Ascending aorta (tissue), 2 donors: Measurements from ENCODE around the gene PRDM2. TPM values are rescaled to one million over a fixed set of nuclear protein-coding genes. Genes with fewer than 3 reads are reported as not detected.

Experiments used
- DNase-seq, 2 donors: peaks; one replicate each; pipeline ENCODE4 v3.0.0-alpha.2; 2019; ENCODE audit warnings: low spot score in 2 of 2
- H3K27ac ChIP-seq, 2 donors: fragments of 200-600 bp; sonication (generic); one replicate each; pipeline ENCODE4 v1.5.1; 2016 to 2017; ENCODE audit warnings: mild to moderate bottlenecking in 1 of 2
- H3K27me3 ChIP-seq: fragments of 200-600 bp; sonication (generic); one replicate; pipeline ENCODE4 v1.5.1; 2017
- H3K36me3 ChIP-seq, 2 donors: fragments of 200-600 bp; sonication (generic); one replicate each; pipeline ENCODE4 v1.5.1; 2016
- H3K4me1 ChIP-seq, 2 donors: fragments of 200-600 bp; sonication (generic); one replicate each; pipeline ENCODE4 v1.5.1; 2016 to 2017; ENCODE audit warnings: mild to moderate bottlenecking in 1 of 2
- H3K4me3 ChIP-seq, 2 donors: fragments of 200-600 bp; sonication (generic); one replicate each; pipeline ENCODE4 v1.5.1; 2016 to 2017; ENCODE audit warnings: mild to moderate bottlenecking in 1 of 2
- H3K9me3 ChIP-seq, 2 donors: fragments of 200-600 bp; sonication (generic); one replicate each; pipeline ENCODE4 v1.5.1; 2016
- CTCF ChIP-seq, 3 experiments: fragments of 200-600 bp in 2 of 3; fragments of 450-650 bp in 1 of 3; sonication (generic) in 2 of 3; IDR thresholded peaks; one replicate each; pipeline ENCODE4 v1.5.1; 2016 to 2019; ENCODE audit warnings: antibody characterized with exemption in 3 of 3, mild to moderate bottlenecking in 1 of 3, moderate library complexity in 1 of 3
- intact Hi-C: fragments of 100-400 bp; cut with DNase I; formaldehyde crosslinking; loops from one replicate; pipeline ENCODE4 v1.15.1; 2023
- total RNA-seq: library from RNA; depleted of rRNA; stranded (reverse); fragments of >200 nt; gene quantifications from one replicate; pipeline ENCODE4 v1.1.0, GENCODE V29; 2016

PRDM2 gene
- total RNA-seq, 1 donor from 2014 or later: 27.2 TPM

- Histone ChIP-seq H3K9me3 (no peaks in the 10 kb centered on the region), H3K4me1 (peaks cover 0 to 10% of the 10 kb centered on the region in 2 donors), H3K27me3 (no peaks in the 10 kb centered on the region), H3K4me3 (no peak overlapping the region), H3K36me3 (peaks cover 48 to 54% of the 10 kb centered on the region in 2 donors), H3K27ac (no peak overlapping the region)
- no peak for DNase-seq
- intact Hi-C loops: no loop called here
- no peak for TF ChIP-seq CTCF (IDR thresholded peaks at IDR 0.05)
Observed at GRCh38 chr1:13778431-13778830, 78.4 kb downstream of the PRDM2 start.

- Histone ChIP-seq H3K36me3 (peaks cover 46 to 54% of the 10 kb centered on the region in 2 donors), H3K27ac (no peak overlapping the region)
- DNase-seq: no peak
Observed at GRCh38 chr1:13779930-13780329, 79.9 kb downstream of the PRDM2 start.

GRCh38 chr1:13780780-13781179 lies 80.8 kb downstream of the PRDM2 start:
- no peak for TF ChIP-seq CTCF (IDR thresholded peaks at IDR 0.05)
- peaks cover 0 to 21% of the 10 kb centered on the region in 2 donors for H3K4me1 ChIP-seq
- no peaks in the 10 kb centered on the region for H3K27me3 ChIP-seq
- no peaks in the 10 kb centered on the region for H3K9me3 ChIP-seq
- H3K36me3 ChIP-seq: peaks cover 38 to 52% of the 10 kb centered on the region in 2 donors
- H3K4me3 ChIP-seq: no peak overlapping the region
- intact Hi-C loops: no loop called here
- no peak overlapping the region for H3K27ac ChIP-seq
- no peak for DNase-seq

More at GRCh38 chr1:13779930-13780329, 79.9 kb downstream of the PRDM2 start:
- intact Hi-C loops: no loop called here
- peaks cover 0 to 16% of the 10 kb centered on the region in 2 donors for H3K4me1 ChIP-seq
- no peaks in the 10 kb centered on the region for H3K9me3 ChIP-seq
- no peaks in the 10 kb centered on the region for H3K27me3 ChIP-seq
- TF ChIP-seq CTCF (IDR thresholded peaks at IDR 0.05): no peak
- no peak overlapping the region for H3K4me3 ChIP-seq

GRCh38 chr1:13781228-13781627 lies 81.2 kb downstream of the PRDM2 start:
- Histone ChIP-seq H3K36me3 (peaks cover 33 to 48% of the 10 kb centered on the region in 2 donors), H3K4me3 (no peak overlapping the region), H3K27me3 (no peaks in the 10 kb centered on the region), H3K27ac (no peak overlapping the region), H3K4me1 (peaks cover 0 to 21% of the 10 kb centered on the region in 2 donors), H3K9me3 (no peaks in the 10 kb centered on the region)
- DNase-seq: no peak
- no peak for TF ChIP-seq CTCF (IDR thresholded peaks at IDR 0.05)
- intact Hi-C loops: no loop called here

- Histone ChIP-seq H3K9me3 (no peaks in the 10 kb centered on the region), H3K4me3 (peak overlapping the region; percentile 11 to 48), H3K27me3 (no peaks in the 10 kb centered on the region), H3K27ac (peak overlapping the region in 1 of 2 donors; percentile 2), H3K36me3 (peaks cover 26 to 46% of the 10 kb centered on the region in 2 donors), H3K4me1 (peaks cover 0 to 21% of the 10 kb centered on the region in 2 donors)
- intact Hi-C loops: no loop called here
- TF ChIP-seq CTCF (IDR thresholded peaks at IDR 0.05): no peak
- no peak for DNase-seq
Observed at GRCh38 chr1:13781907-13782633, 82.1 kb downstream of the PRDM2 start.
